Omental fat pad (tissue), 4 donors: Measurements from ENCODE around the gene UBE4B. TPM values are rescaled to one million over a fixed set of nuclear protein-coding genes. Genes with fewer than 3 reads are reported as not detected.

Source experiments
- ATAC-seq: fragments of 150-250 bp; one replicate; pipeline ENCODE4 v1.9.1; 2016; ENCODE audit warnings: mild to moderate bottlenecking, moderate library complexity; ENCODE audit not compliant: low FRiP score
- DNase-seq: peaks from one replicate; pipeline ENCODE4 v3.0.0-alpha.2; 2019; ENCODE audit warnings: low spot score
- CTCF ChIP-seq, 3 donors: fragments of 450-650 bp; IDR thresholded peaks; one replicate each; pipeline ENCODE4 v1.5.1; 2016 to 2017; ENCODE audit warnings: antibody characterized with exemption in 3 of 3, mild to moderate bottlenecking in 3 of 3, moderate library complexity in 2 of 3
- total RNA-seq, 4 donors: library from RNA; depleted of rRNA; stranded (reverse); fragments of >200 nt; gene quantifications; one replicate each; pipeline ENCODE4 v1.1.0, GENCODE V29; 2016

UBE4B gene
- total RNA-seq, 4 donors from 2014 or later, result 33.3 to 58.4 (median 46.1) TPM

GRCh38 chr1:10082785-10083479 is 50.2 kb downstream of the UBE4B start:
- ATAC-seq (no peak), DNase-seq (no peak)
- no peak for TF ChIP-seq CTCF (IDR thresholded peaks at IDR 0.05)

- ATAC-seq, result no peak
- no peak for DNase-seq
- TF ChIP-seq CTCF (IDR thresholded peaks at IDR 0.05), result no peak
Observed at GRCh38 chr1:10084045-10084444, 51.3 kb downstream of the UBE4B start.

- no peak for ATAC-seq
- DNase-seq, result no peak
- TF ChIP-seq CTCF (IDR thresholded peaks at IDR 0.05), result no peak
Observed at GRCh38 chr1:10085076-10085475, 52.3 kb downstream of the UBE4B start.

- ATAC-seq (no peak), DNase-seq (no peak)
- TF ChIP-seq CTCF (IDR thresholded peaks at IDR 0.05), result no peak
Observed at GRCh38 chr1:10087210-10087609, 54.5 kb downstream of the UBE4B start.

GRCh38 chr1:10101929-10102328 is 69.2 kb downstream of the UBE4B start:
- no peak for TF ChIP-seq CTCF (IDR thresholded peaks at IDR 0.05)
- no peak for ATAC-seq
- no peak for DNase-seq

GRCh38 chr1:10103193-10103592 is 70.4 kb downstream of the UBE4B start:
- ATAC-seq, result no peak
- TF ChIP-seq CTCF (IDR thresholded peaks at IDR 0.05), result no peak
- DNase-seq, result no peak

- TF ChIP-seq CTCF (IDR thresholded peaks at IDR 0.05), result no peak
- DNase-seq (no peak), ATAC-seq (no peak)
Observed at GRCh38 chr1:10104834-10105233, 72.1 kb downstream of the UBE4B start.
